NCI-H524 treated with DMSO at 0.1 percent for 48 hours (cell line): ENCODE results near the gene CD63.
A peak's percentile ranks its signal among the peaks of the same experiment; 100 is the strongest.
"Not testable (repeated sequence)": the region's sequence is repeated elsewhere in the genome, so short reads cannot be mapped to it uniquely, and the experiment has no call there.

Experiments
- DNase-seq: peaks from one replicate; lab custom pipeline; 2025; lab: John Stamatoyannopoulos, UW

CD63 gene

GRCh38 chr12:55728939-55729818 is at the start of gene CD63:
TSS of gene CD63 (minus strand) at chr12:55729009. CDS start at chr12:55728341, 668 bp downstream.
- peak; percentile 53 for DNase-seq

- no peak for DNase-seq
Measured at GRCh38 chr12:55777856-55778255, 49.0 kb upstream of the CD63 start.

GRCh38 chr12:55771736-55772135 is 42.9 kb upstream of the CD63 start:
- DNase-seq = peak; percentile 74

GRCh38 chr12:55767156-55767555 is 38.3 kb upstream of the CD63 start:
- no peak for DNase-seq

GRCh38 chr12:55765736-55766290 is 37.0 kb upstream of the CD63 start:
- DNase-seq = no peak

GRCh38 chr12:55762646-55763045 is 33.8 kb upstream of the CD63 start:
- no peak for DNase-seq

GRCh38 chr12:55760663-55761062 is 31.9 kb upstream of the CD63 start:
- DNase-seq = no peak

- not testable (repeated sequence) for DNase-seq
Measured at GRCh38 chr12:55758575-55758974, 29.8 kb upstream of the CD63 start.

- DNase-seq = no peak
Measured at GRCh38 chr12:55757701-55758100, 28.9 kb upstream of the CD63 start.

- no peak for DNase-seq
Measured at GRCh38 chr12:55755246-55755645, 26.4 kb upstream of the CD63 start.

GRCh38 chr12:55748230-55748993 is 19.6 kb upstream of the CD63 start:
- DNase-seq = no peak

GRCh38 chr12:55746913-55747231 is 18.1 kb upstream of the CD63 start:
- no peak for DNase-seq

GRCh38 chr12:55746174-55746912 is 17.5 kb upstream of the CD63 start:
- DNase-seq = no peak

GRCh38 chr12:55745361-55746173 is 16.8 kb upstream of the CD63 start:
- peak; percentile 42 for DNase-seq

- no peak for DNase-seq
Measured at GRCh38 chr12:55744340-55745030, 15.7 kb upstream of the CD63 start.

GRCh38 chr12:55743406-55744339 is 14.9 kb upstream of the CD63 start:
- DNase-seq = no peak

- peak; percentile 6 for DNase-seq
Measured at GRCh38 chr12:55742719-55743405, 14.1 kb upstream of the CD63 start, which contains the start of gene GDF11. TSS of gene GDF11 (plus strand) at chr12:55743122. CDS start at chr12:55743317, 195 bp downstream.

- DNase-seq = no peak
Measured at GRCh38 chr12:55741931-55742680, 13.3 kb upstream of the CD63 start.
